Neural progenitor cell (in vitro differentiated cells): ENCODE data around the gene RAB6A. TPM values are rescaled to one million over a fixed set of nuclear protein-coding genes. Genes with fewer than 3 reads are reported as not detected.

ENCODE experiments used
- DNase-seq: peaks from one replicate; pipeline ENCODE4 v3.0.0-alpha.2; 2016; ENCODE audit warnings: low spot score
- H2AFZ ChIP-seq: fragments of 200-600 bp; sonication (generic); replicated peaks from 2 replicates; pipeline ENCODE4 v1.6.1; 2016; ENCODE audit warnings: antibody characterized with exemption
- H3F3A ChIP-seq: fragments of 200-600 bp; sonication (generic); 2 replicates; pipeline ENCODE4 v1.6.1; 2016; ENCODE audit warnings: antibody characterized with exemption, low read depth
- H3K27ac ChIP-seq: fragments of 200-600 bp; sonication (generic); 2 replicates; pipeline ENCODE4 v1.5.1; 2016; ENCODE audit warnings: mild to moderate bottlenecking
- H3K27me3 ChIP-seq: fragments of 200-600 bp; sonication (generic); 2 replicates; pipeline ENCODE4 v1.6.1; 2016; ENCODE audit warnings: mild to moderate bottlenecking, moderate library complexity
- H3K36me3 ChIP-seq: fragments of 200-600 bp; sonication (generic); 2 replicates; pipeline ENCODE4 v1.5.1; 2016
- H3K4me1 ChIP-seq: fragments of 200-600 bp; sonication (generic); 2 replicates; pipeline ENCODE4 v1.6.1; 2016; ENCODE audit warnings: mixed run types
- H3K4me2 ChIP-seq: fragments of 200-600 bp; sonication (generic); 2 replicates; pipeline ENCODE4 v1.6.1; 2016
- H3K4me3 ChIP-seq: fragments of 200-600 bp; sonication (generic); 2 replicates; pipeline ENCODE4 v1.5.1; 2016
- H3K79me2 ChIP-seq: fragments of 200-600 bp; sonication (generic); 2 replicates; pipeline ENCODE4 v1.6.1; 2016; ENCODE audit warnings: low read depth
- H3K9ac ChIP-seq: fragments of 200-600 bp; sonication (generic); 2 replicates; pipeline ENCODE4 v1.6.1; 2016
- H3K9me3 ChIP-seq: fragments of 200-600 bp; sonication (generic); 2 replicates; pipeline ENCODE4 v1.5.1; 2016; ENCODE audit warnings: low read depth
- H4K20me1 ChIP-seq: fragments of 200-600 bp; sonication (generic); 2 replicates; pipeline ENCODE4 v1.6.1; 2016; ENCODE audit warnings: low read depth
- H3K27ac Mint-ChIP-seq: 3 replicates; pipeline ENCODE4 v1.8.0; 2021; ENCODE audit warnings: mixed read lengths
- H3K27me3 Mint-ChIP-seq: 2 replicates; pipeline ENCODE4 v1.8.0; 2022; ENCODE audit warnings: low read depth, mild to moderate bottlenecking, inconsistent platforms, moderate library complexity, mixed read lengths; ENCODE audit not compliant: insufficient read depth
- H3K36me3 Mint-ChIP-seq: 3 replicates; pipeline ENCODE4 v1.8.0; 2021; ENCODE audit warnings: mixed read lengths
- H3K4me1 Mint-ChIP-seq: 3 replicates; pipeline ENCODE4 v1.8.0; 2021; ENCODE audit warnings: mixed read lengths
- H3K4me3 Mint-ChIP-seq: 3 replicates; pipeline ENCODE4 v1.8.0; 2021; ENCODE audit warnings: mild to moderate bottlenecking, moderate library complexity, mixed read lengths
- H3K9me3 Mint-ChIP-seq: 3 replicates; pipeline ENCODE4 v1.8.0; 2020; ENCODE audit warnings: mixed read lengths
- CTCF ChIP-seq: fragments of 200-600 bp; sonication (generic); IDR thresholded peaks from 2 replicates; pipeline ENCODE4 v1.5.1; 2017; ENCODE audit warnings: antibody characterized with exemption, mild to moderate bottlenecking
- EZH2 ChIP-seq: fragments of 200-600 bp; sonication (generic); IDR thresholded peaks from 2 replicates; pipeline ENCODE4 v1.6.1; 2017; ENCODE audit warnings: antibody characterized with exemption, mild to moderate bottlenecking, moderate library complexity
- EZH2phosphoT487 ChIP-seq: fragments of 200-600 bp; sonication (generic); IDR thresholded peaks from 2 replicates; pipeline ENCODE4 v1.6.1; 2017; ENCODE audit warnings: antibody characterized with exemption
- total RNA-seq: library from RNA; depleted of rRNA; stranded (reverse); fragments of >200 nt; gene quantifications from 2 replicates; pipeline ENCODE4 v1.2.3, GENCODE V29; 2015; ENCODE audit warnings: low replicate concordance

RAB6A gene
- total RNA-seq, 1 donor from 2014 or later: 54.7 TPM

GRCh38 chr11:73654482-73655021 is 106.3 kb downstream of the RAB6A start:
- H4K20me1 ChIP-seq: no peaks in the 10 kb centered on the region
- H3K4me3 Mint-ChIP-seq: no peak overlapping the region

GRCh38 chr11:73653996-73654395 is 106.9 kb downstream of the RAB6A start:
- Mint-ChIP-seq H3K36me3 (no peaks in the 10 kb centered on the region), H3K4me3 (no peak overlapping the region), H3K9me3 (no peaks in the 10 kb centered on the region), H3K27ac (no peak overlapping the region), H3K27me3 (peaks cover 10% of the 10 kb centered on the region), H3K4me1 (peaks cover 60% of the 10 kb centered on the region)
- Histone ChIP-seq H3K36me3 (no peaks in the 10 kb centered on the region), H3K79me2 (no peaks in the 10 kb centered on the region), H3K9me3 (no peaks in the 10 kb centered on the region), H3F3A (peaks cover 11% of the 10 kb centered on the region), H3K4me1 (peaks cover 30% of the 10 kb centered on the region), H3K27me3 (no peaks in the 10 kb centered on the region), H3K4me3 (no peak overlapping the region), H4K20me1 (no peaks in the 10 kb centered on the region), H2AFZ (no peak overlapping the region), H3K27ac (no peak overlapping the region), H3K9ac (no peak overlapping the region), H3K4me2 (no peak overlapping the region)
- no peak for TF ChIP-seq EZH2phosphoT487
- TF ChIP-seq CTCF: no peak
- no peak for TF ChIP-seq EZH2
- DNase-seq: no peak

More at GRCh38 chr11:73654482-73655021, 106.3 kb downstream of the RAB6A start:
- H3K27ac Mint-ChIP-seq: no peak overlapping the region
- no peak overlapping the region for H3K4me3 ChIP-seq
- peaks cover 10% of the 10 kb centered on the region for H3K27me3 Mint-ChIP-seq
- no peak overlapping the region for H3K4me2 ChIP-seq
- H2AFZ ChIP-seq: no peak overlapping the region
- no peaks in the 10 kb centered on the region for H3K27me3 ChIP-seq
- peaks cover 24% of the 10 kb centered on the region for H3K4me1 ChIP-seq
- H3F3A ChIP-seq: peaks cover 11% of the 10 kb centered on the region
- H3K9me3 Mint-ChIP-seq: no peaks in the 10 kb centered on the region
- no peak overlapping the region for H3K9ac ChIP-seq
- H3K36me3 ChIP-seq: no peaks in the 10 kb centered on the region
- no peaks in the 10 kb centered on the region for H3K36me3 Mint-ChIP-seq
- H3K27ac ChIP-seq: no peak overlapping the region
- no peaks in the 10 kb centered on the region for H3K9me3 ChIP-seq
- H3K4me1 Mint-ChIP-seq: peaks cover 54% of the 10 kb centered on the region
- H3K79me2 ChIP-seq: no peaks in the 10 kb centered on the region
- TF ChIP-seq EZH2phosphoT487: no peak
- no peak for TF ChIP-seq CTCF
- no peak for TF ChIP-seq EZH2
- DNase-seq: no peak

- H3K4me3 ChIP-seq: peak overlapping the region; percentile 29
- no peaks in the 10 kb centered on the region for H3K36me3 ChIP-seq
- H4K20me1 ChIP-seq: no peaks in the 10 kb centered on the region
- Mint-ChIP-seq H3K27ac (peak overlapping the region; percentile 94), H3K4me3 (peak overlapping the region; percentile 73), H3K9me3 (no peaks in the 10 kb centered on the region), H3K36me3 (no peaks in the 10 kb centered on the region), H3K27me3 (peaks cover 9% of the 10 kb centered on the region), H3K4me1 (peaks cover 69% of the 10 kb centered on the region)
- no peaks in the 10 kb centered on the region for H3K27me3 ChIP-seq
- TF ChIP-seq EZH2phosphoT487: no peak
- no peak for TF ChIP-seq CTCF
- TF ChIP-seq EZH2: no peak
- H3K9me3 ChIP-seq: no peaks in the 10 kb centered on the region
- no peak overlapping the region for H3K9ac ChIP-seq
- DNase-seq: no peak
- H3K79me2 ChIP-seq: no peaks in the 10 kb centered on the region
- peaks cover 40% of the 10 kb centered on the region for H3K4me1 ChIP-seq
- peaks cover 20% of the 10 kb centered on the region for H3F3A ChIP-seq
- peak overlapping the region; percentile 75 for H3K4me2 ChIP-seq
- H3K27ac ChIP-seq: no peak overlapping the region
- H2AFZ ChIP-seq: no peak overlapping the region
Observed at GRCh38 chr11:73652856-73653559, 107.9 kb downstream of the RAB6A start.
